GM12875 (cell line): ENCODE results near the gene ADGRB2.

Experiments used
- H3K4me3 ChIP-seq: one replicate; pipeline ENCODE4 v1.5.1; 2011; ENCODE audit warnings: low read depth, low read length, control low read depth
- TF ChIP-seq, protein P1 (sequence below): IDR thresholded peaks from 2 replicates; pipeline ENCODE4 v1.5.1; 2011; ENCODE audit warnings: low read depth, mild to moderate bottlenecking, control low read depth, inconsistent platforms, low read length, moderate library complexity, borderline replicate concordance; ENCODE audit not compliant: insufficient read depth

The ADGRB2 gene

DNA sequence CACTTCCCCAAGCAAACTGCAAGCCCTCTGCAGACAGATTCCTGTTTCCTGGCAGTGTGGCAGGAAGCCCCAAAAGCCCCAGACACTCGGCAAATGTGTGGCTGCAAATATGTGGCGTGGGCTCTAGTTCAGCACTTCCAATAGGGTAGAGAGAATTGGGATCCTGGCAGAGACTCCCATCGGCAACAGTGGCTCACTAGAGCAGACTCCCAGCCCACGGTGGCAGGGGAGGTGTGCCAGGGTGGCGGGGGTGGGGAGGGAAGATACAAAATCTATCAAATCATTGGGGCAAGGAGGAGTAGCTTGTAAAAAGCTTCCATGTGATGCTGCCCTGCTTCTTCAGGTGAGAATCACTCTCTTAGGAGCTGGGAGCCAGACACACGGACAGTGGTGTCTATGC is 86.2 kb downstream of the ADGRB2 start:
- no peak overlapping the region for H3K4me3 ChIP-seq
- TF ChIP-seq, protein P1, sequence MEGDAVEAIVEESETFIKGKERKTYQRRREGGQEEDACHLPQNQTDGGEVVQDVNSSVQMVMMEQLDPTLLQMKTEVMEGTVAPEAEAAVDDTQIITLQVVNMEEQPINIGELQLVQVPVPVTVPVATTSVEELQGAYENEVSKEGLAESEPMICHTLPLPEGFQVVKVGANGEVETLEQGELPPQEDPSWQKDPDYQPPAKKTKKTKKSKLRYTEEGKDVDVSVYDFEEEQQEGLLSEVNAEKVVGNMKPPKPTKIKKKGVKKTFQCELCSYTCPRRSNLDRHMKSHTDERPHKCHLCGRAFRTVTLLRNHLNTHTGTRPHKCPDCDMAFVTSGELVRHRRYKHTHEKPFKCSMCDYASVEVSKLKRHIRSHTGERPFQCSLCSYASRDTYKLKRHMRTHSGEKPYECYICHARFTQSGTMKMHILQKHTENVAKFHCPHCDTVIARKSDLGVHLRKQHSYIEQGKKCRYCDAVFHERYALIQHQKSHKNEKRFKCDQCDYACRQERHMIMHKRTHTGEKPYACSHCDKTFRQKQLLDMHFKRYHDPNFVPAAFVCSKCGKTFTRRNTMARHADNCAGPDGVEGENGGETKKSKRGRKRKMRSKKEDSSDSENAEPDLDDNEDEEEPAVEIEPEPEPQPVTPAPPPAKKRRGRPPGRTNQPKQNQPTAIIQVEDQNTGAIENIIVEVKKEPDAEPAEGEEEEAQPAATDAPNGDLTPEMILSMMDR = no peak

DNA sequence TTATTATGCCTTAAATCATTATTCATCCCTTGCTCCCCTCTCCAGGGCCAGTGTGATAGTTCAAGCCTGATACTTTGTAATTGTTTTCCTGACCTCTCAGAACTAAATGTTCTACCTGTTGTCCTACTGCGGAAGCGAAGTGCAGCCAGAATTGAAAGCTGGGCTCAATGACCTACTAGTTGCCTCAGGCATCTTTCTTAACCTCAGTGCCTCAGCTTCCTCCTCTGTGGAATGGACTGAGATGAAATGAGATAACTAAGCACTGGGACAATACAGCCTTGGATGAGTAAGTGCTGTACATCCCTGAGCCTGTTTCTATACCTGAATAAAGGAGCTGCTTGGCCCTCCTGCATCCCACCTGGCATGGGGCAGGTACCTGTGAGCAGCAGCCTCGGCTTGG is 86.7 kb downstream of the ADGRB2 start:
- TF ChIP-seq, protein P1 = no peak

More for the DNA sequence above, 86.7 kb downstream of the ADGRB2 start:
- no peak overlapping the region for H3K4me3 ChIP-seq
